Motor neuron (in vitro differentiated cells): ENCODE measurements around the gene PIK3C3. TPM values are rescaled to one million over a fixed set of nuclear protein-coding genes. Genes with fewer than 3 reads are reported as not detected.

Experiments
- ATAC-seq, 8 experiments: fragments of 200-7000 bp; cut with Tn5 transposase; replicated peaks in 6 of 8; 2 replicates each; pipeline ENCODE4 v1.8.0; 2021; ENCODE audit warnings: mild to moderate bottlenecking in 8 of 8, moderate library complexity in 8 of 8
- H3K27ac ChIP-seq, 2 donors: fragments of 250-450 bp; sonication (Bioruptor Pico); 2 replicates each; pipeline ENCODE4 v1.9.0; 2021; ENCODE audit warnings: antibody characterized with exemption in 2 of 2, mild to moderate bottlenecking in 2 of 2, moderate library complexity in 1 of 2
- H3K4me1 ChIP-seq, 2 donors: fragments of 250-450 bp; sonication (Bioruptor Pico); replicated peaks in 1 of 2; 2 replicates each; pipeline ENCODE4 v1.6.1; 2021; ENCODE audit warnings: antibody characterized with exemption in 2 of 2, mild to moderate bottlenecking in 2 of 2, moderate library complexity in 1 of 2
- H3K4me3 ChIP-seq, 5 donors: fragments of 250-450 bp; sonication (Bioruptor Pico); 2 replicates each; pipeline ENCODE4 v1.9.0; 2021; ENCODE audit warnings: antibody characterized with exemption in 5 of 5, mild to moderate bottlenecking in 5 of 5, moderate library complexity in 4 of 5
- WGBS, 10 experiments: fragments of 450-650 bp; shearing (Covaris generic); methylation state at CpG; one replicate each; pipeline ENCODE4 v1.0.0; 2022; 5-methylcytosine and 5-hydroxymethylcytosine counted together
- in situ Hi-C, 9 experiments: fragments of 400-800 bp; cut with MboI; loops; one replicate each; pipeline ENCODE4 v1.15.0; 2021; ENCODE audit warnings: low sequenced_read_pairs in 9 of 9, low pct_unique_long_range_greater_than_20kb in 2 of 9; ENCODE audit not compliant: unreplicated experiment in 9 of 9
- total RNA-seq, 8 experiments: library from RNA; unstranded; fragments of 300-600 nt; gene quantifications; 2 replicates each; pipeline versions ENCODE4 v1.2.3 to v1.2.4, GENCODE V29; 2022

PIK3C3 gene
- total RNA-seq, 8 experiments from 2014 or later, result 28.0 to 125 (median 37.5) TPM

- Histone ChIP-seq H3K27ac (no peak overlapping the region), H3K4me1 (peaks cover 0 to 11% of the 10 kb centered on the region in 2 donors), H3K4me3 (no peak overlapping the region)
- ATAC-seq, result no peak
- 20 to 100% (median 86%) methylated on average over 1 of the region's 1 CpG; no CpG with 5 or more reads in 3 of the 10 experiments for WGBS, 10 experiments
- in situ Hi-C loops, result loop anchor here in 1 of 9 experiments (25.0 kb wide), 2 partner anchors 136 to 586 kb away; no protein-coding TSS in a partner anchor
Observed at GRCh38 chr18:42126586-42126985, 171.6 kb downstream of the PIK3C3 start.

GRCh38 chr18:42131066-42131929 lies 176.3 kb downstream of the PIK3C3 start:
- in situ Hi-C loops, result loop anchor here in 1 of 9 experiments (25.0 kb wide), 2 partner anchors 131 to 581 kb away; no protein-coding TSS in a partner anchor
- ATAC-seq, result peak in 6 of 8 experiments; percentile 30 to 94 (median 88)
- no peak overlapping the region for H3K27ac ChIP-seq
- peaks cover 0 to 18% of the 10 kb centered on the region in 2 donors for H3K4me1 ChIP-seq
- WGBS, 10 experiments, result 0 to 80% (median 57%) methylated on average over 1 to 10 of the region's 12 CpGs
- no peak overlapping the region for H3K4me3 ChIP-seq

- H3K27ac ChIP-seq, result no peak overlapping the region
- no peak overlapping the region for H3K4me3 ChIP-seq
- 20 to 100% (median 94%) methylated on average over 1 to 2 of the region's 2 CpGs; no CpG with 5 or more reads in 4 of the 10 experiments for WGBS, 10 experiments
- peaks cover 0 to 18% of the 10 kb centered on the region in 2 donors for H3K4me1 ChIP-seq
- ATAC-seq, result no peak
- in situ Hi-C loops, result loop anchor here in 1 of 9 experiments (25.0 kb wide), 2 partner anchors 130 to 580 kb away; no protein-coding TSS in a partner anchor
Observed at GRCh38 chr18:42131930-42132244, 176.9 kb downstream of the PIK3C3 start.
